HCT116 (cell line): Measurements from ENCODE around the gene MATCAP1. TPM values are rescaled to one million over a fixed set of nuclear protein-coding genes. Genes with fewer than 3 reads are reported as not detected.

Experiments
- ATAC-seq: fragments of 200-7000 bp; cut with Tn5 transposase; 2 replicates; pipeline ENCODE4 v1.9.1; 2020; ENCODE audit warnings: mild to moderate bottlenecking, moderate library complexity
- BruUV-seq: library from RNA; stranded (reverse); fragments of 400-500 nt; replicated peaks from 2 replicates; lab custom pipeline; 2021; lab: Mats Ljungman, UMichigan
- CTCF ChIA-PET: fragments of 300-600 bp; sonication (Branson Sonifier 250); formaldehyde crosslinking; loops from one replicate; lab custom pipeline; 2021; ENCODE audit warnings: antibody characterized with exemption; lab: Charles Lee
- POLR2A ChIA-PET: fragments of 300-600, 350-600 bp; sonication (Branson Sonifier 250); formaldehyde crosslinking; loops from one replicate; lab custom pipeline; 2021; ENCODE audit warnings: antibody characterized with exemption; lab: Charles Lee
- RAD21 ChIA-PET, 2 experiments: fragments of 300-600 bp; sonication (Branson Sonifier 250); formaldehyde crosslinking; loops; one replicate each; lab custom pipeline; 2023; ENCODE audit warnings: low total read pairs in 2 of 2; ENCODE audit not compliant: uncharacterized antibody in 2 of 2, unreplicated experiment in 2 of 2, low non-redundant PET in 1 of 2; lab: Charles Lee
- DNase-seq: peaks from one replicate; pipeline ENCODE4 v3.0.0-alpha.2; 2010; ENCODE audit warnings: low read depth, low spot score
- H2AFZ ChIP-seq: fragments of 200-600 bp; shearing (Covaris generic), sonication (generic); 2 replicates; pipeline ENCODE4 v1.6.1; 2017; ENCODE audit warnings: low read depth, mixed run types, mixed read lengths, antibody characterized with exemption, low read length; ENCODE audit not compliant: poor library complexity, severe bottlenecking
- H3K27ac ChIP-seq: 2 replicates; pipeline ENCODE4 v1.5.1; 2012; ENCODE audit warnings: low read depth, low read length
- H3K27me3 ChIP-seq: fragments of 200-600 bp; sonication (generic); 2 replicates; pipeline ENCODE4 v1.6.1; 2016; ENCODE audit warnings: mixed run types, low read length, mixed read lengths; ENCODE audit not compliant: insufficient read depth
- H3K36me3 ChIP-seq, 2 experiments: fragments of 200-500 bp in 1 of 2; fragments of 200-600 bp in 1 of 2; sonication (Bioruptor generic) in 1 of 2; sonication (generic) in 1 of 2; 2 replicates each; pipeline versions ENCODE4 v1.5.1 to v1.6.1; 2014 to 2016; ENCODE audit warnings: low read length in 2 of 2, inconsistent platforms in 1 of 2, mixed read lengths in 1 of 2, mixed run types in 1 of 2; ENCODE audit not compliant: insufficient read depth in 2 of 2, control insufficient read depth in 1 of 2
- H3K4me1 ChIP-seq, 2 experiments: fragments of 200-600 bp in 1 of 2; sonication (generic) in 1 of 2; 2 replicates each; pipeline versions ENCODE4 v1.5.1 to v1.6.1; 2012 to 2017; ENCODE audit warnings: low read length in 2 of 2, inconsistent platforms in 1 of 2, mild to moderate bottlenecking in 1 of 2, mixed read lengths in 1 of 2, mixed run types in 1 of 2, moderate library complexity in 1 of 2; ENCODE audit not compliant: insufficient read depth in 2 of 2, control insufficient read depth in 1 of 2
- H3K4me2 ChIP-seq: fragments of 200-600 bp; sonication (generic); 2 replicates; pipeline ENCODE4 v1.6.1; 2017; ENCODE audit warnings: mixed run types, low read length, mixed read lengths
- H3K4me3 ChIP-seq, 2 experiments: fragments of 200-600 bp in 1 of 2; sonication (generic) in 1 of 2; replicated peaks in 1 of 2; 2 replicates each; pipeline ENCODE4 v1.5.1; 2011 to 2016; ENCODE audit warnings: low read length in 2 of 2, control low read depth in 1 of 2, low read depth in 1 of 2, mild to moderate bottlenecking in 1 of 2, mixed read lengths in 1 of 2, mixed run types in 1 of 2
- H3K79me2 ChIP-seq: fragments of 200-600 bp; sonication (generic); 2 replicates; pipeline ENCODE4 v1.6.1; 2017; ENCODE audit warnings: mild to moderate bottlenecking, mixed run types, low read length, moderate library complexity, mixed read lengths; ENCODE audit not compliant: insufficient read depth
- H3K9ac ChIP-seq: fragments of 200-600 bp; sonication (generic); 2 replicates; pipeline ENCODE4 v1.6.1; 2016; ENCODE audit warnings: low read length, mixed read lengths
- H3K9me2 ChIP-seq: fragments of 200-600 bp; sonication (generic), shearing (Covaris generic); 2 replicates; pipeline ENCODE4 v1.6.1; 2017; ENCODE audit warnings: mixed run types, mild to moderate bottlenecking, moderate library complexity; ENCODE audit not compliant: insufficient read depth
- H3K9me3 ChIP-seq, 2 experiments: fragments of 200-500 bp in 1 of 2; fragments of 200-600 bp in 1 of 2; sonication (Bioruptor generic) in 1 of 2; sonication (generic) in 1 of 2; 2 replicates each; pipeline ENCODE4 v1.6.1; 2014 to 2017; ENCODE audit warnings: low read length in 2 of 2, mixed read lengths in 2 of 2, inconsistent platforms in 1 of 2, low read depth in 1 of 2, mild to moderate bottlenecking in 1 of 2, mixed run types in 1 of 2, moderate library complexity in 1 of 2; ENCODE audit not compliant: control insufficient read depth in 1 of 2, insufficient read depth in 1 of 2
- H4K20me1 ChIP-seq: fragments of 200-600 bp; sonication (generic), shearing (Covaris generic); 2 replicates; pipeline ENCODE4 v1.6.1; 2017; ENCODE audit warnings: mixed run types, mild to moderate bottlenecking, moderate library complexity; ENCODE audit not compliant: insufficient read depth
- CEBPB ChIP-seq: IDR thresholded peaks from 2 replicates; pipeline ENCODE4 v1.6.1; 2012; ENCODE audit warnings: low read depth
- EGR1 ChIP-seq: IDR thresholded peaks from 2 replicates; pipeline ENCODE4 v1.6.1; 2012; ENCODE audit warnings: low read depth
- ELF1 ChIP-seq: IDR thresholded peaks from 2 replicates; pipeline ENCODE4 v1.6.1; 2012; ENCODE audit warnings: low read depth, borderline replicate concordance
- EZH2 ChIP-seq: fragments of 200-600 bp; sonication (generic); IDR thresholded peaks from 2 replicates; pipeline ENCODE4 v1.6.1; 2017; ENCODE audit warnings: antibody characterized with exemption, mixed run types
- EZH2phosphoT487 ChIP-seq: fragments of 200-600 bp; IDR thresholded peaks from 2 replicates; pipeline ENCODE4 v1.6.1; 2018; ENCODE audit warnings: antibody characterized with exemption, borderline replicate concordance
- FOSL1 ChIP-seq: IDR thresholded peaks from 2 replicates; pipeline ENCODE4 v1.6.1; 2012; ENCODE audit warnings: low read depth
- JUND ChIP-seq: IDR thresholded peaks from 2 replicates; pipeline ENCODE4 v1.6.1; 2012
- POLR2A ChIP-seq: IDR thresholded peaks from 2 replicates; pipeline ENCODE4 v1.7.0; 2011; ENCODE audit warnings: borderline replicate concordance; ENCODE audit not compliant: insufficient read depth, insufficient read length; ENCODE audit errors: extremely low read depth
- POLR2AphosphoS5 ChIP-seq: IDR thresholded peaks from 2 replicates; pipeline ENCODE4 v1.6.1; 2011; ENCODE audit warnings: mild to moderate bottlenecking, low read depth, low read length, moderate library complexity
- RAD21 ChIP-seq: IDR thresholded peaks from 2 replicates; pipeline ENCODE4 v1.6.1; 2012; ENCODE audit warnings: low read depth, mild to moderate bottlenecking
- SIN3A ChIP-seq: IDR thresholded peaks from 2 replicates; pipeline ENCODE4 v1.6.1; 2012; ENCODE audit warnings: low read depth
- TCF7L2 ChIP-seq: IDR thresholded peaks from 2 replicates; pipeline ENCODE4 v1.7.0; 2011; ENCODE audit warnings: borderline replicate concordance, inconsistent platforms; ENCODE audit not compliant: insufficient read depth, insufficient read length; ENCODE audit errors: extremely low read depth
- YY1 ChIP-seq: IDR thresholded peaks from 2 replicates; pipeline ENCODE4 v1.6.1; 2011; ENCODE audit warnings: low read length, low read depth, moderate library complexity, mild to moderate bottlenecking; ENCODE audit not compliant: insufficient replicate concordance; ENCODE audit errors: extremely low read depth
- ZFX ChIP-seq: fragments of 450-650 bp; IDR thresholded peaks from 2 replicates; pipeline ENCODE4 v1.6.1; 2017
- intact Hi-C: fragments of 100-400 bp; cut with micrococcal nuclease; formaldehyde crosslinking; loops from 2 replicates; pipeline ENCODE4 v1.10.0; 2022
- total RNA-seq: library from RNA; stranded (reverse); gene quantifications from one replicate; pipeline ENCODE4 v1.2.1, GENCODE V29; 2021; ENCODE audit not compliant: unreplicated experiment
- TF ChIP-seq, protein P1 (sequence below): IDR thresholded peaks from 2 replicates; pipeline ENCODE4 v1.6.1; 2012
- TF ChIP-seq, protein P2 (sequence below): IDR thresholded peaks from 2 replicates; pipeline ENCODE4 v1.6.1; 2011; ENCODE audit warnings: mild to moderate bottlenecking, low read length, moderate library complexity; ENCODE audit not compliant: insufficient replicate concordance; ENCODE audit errors: extremely low read depth
- TF ChIP-seq, protein P3 (sequence below): IDR thresholded peaks from 2 replicates; pipeline ENCODE4 v1.6.1; 2012; ENCODE audit warnings: low read depth
- TF ChIP-seq, protein P4 (sequence below), 3 experiments: fragments of 200-600 bp in 1 of 3; sonication (generic) in 1 of 3; IDR thresholded peaks in 2 of 3; conservative IDR thresholded peaks in 1 of 3; 2 replicates each; pipeline ENCODE4 v1.5.1; 2012 to 2017; ENCODE audit warnings: low read depth in 2 of 3, low read length in 2 of 3, antibody characterized with exemption in 1 of 3, borderline replicate concordance in 1 of 3, control low read depth in 1 of 3, mild to moderate bottlenecking in 1 of 3, mixed read lengths in 1 of 3, mixed run types in 1 of 3, moderate library complexity in 1 of 3; ENCODE audit not compliant: insufficient read depth in 1 of 3

Gene MATCAP1
- total RNA-seq, 1 experiment from 2014 or later = 38.7 TPM

DNA sequence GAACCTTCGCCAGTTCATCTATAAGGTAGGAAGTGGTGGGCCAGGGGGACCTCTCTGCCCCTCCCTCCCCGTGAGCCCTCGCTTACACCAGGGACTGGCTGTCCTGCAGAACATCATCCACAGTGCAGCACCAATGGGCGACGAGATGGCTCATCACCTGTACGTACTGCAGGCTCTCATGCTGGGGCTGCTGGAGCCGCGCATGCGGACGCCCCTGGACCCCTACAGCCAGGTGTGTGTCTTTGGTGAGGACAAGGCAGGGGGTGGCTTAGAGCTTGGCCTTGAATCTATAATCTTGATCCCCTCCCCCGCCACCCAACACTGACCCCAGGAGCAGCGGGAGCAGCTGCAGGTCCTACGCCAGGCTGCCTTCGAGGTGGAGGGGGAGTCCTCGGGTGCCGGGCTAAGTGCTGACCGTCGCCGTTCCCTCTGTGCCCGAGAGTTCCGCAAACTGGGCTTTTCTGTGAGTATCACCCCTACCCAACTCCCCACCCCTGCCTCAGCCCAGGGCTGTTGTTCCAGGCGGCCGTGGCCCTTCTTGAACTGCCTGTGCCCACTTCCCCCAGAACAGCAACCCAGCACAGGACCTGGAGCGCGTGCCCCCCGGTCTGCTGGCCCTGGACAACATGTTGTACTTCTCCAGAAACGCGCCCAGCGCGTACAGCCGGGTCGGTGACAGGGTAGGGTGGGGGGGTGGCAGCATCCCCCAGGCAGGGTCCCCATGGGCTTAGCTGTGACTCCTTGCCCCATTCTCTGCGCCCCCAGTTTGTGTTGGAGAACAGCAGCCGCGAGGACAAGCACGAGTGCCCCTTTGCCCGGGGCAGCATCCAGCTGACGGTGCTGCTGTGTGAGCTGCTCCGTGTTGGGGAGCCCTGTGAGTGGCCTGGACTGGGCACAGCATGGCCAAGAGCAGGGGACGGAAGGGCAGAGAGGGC, 17.9 kb upstream of the MATCAP1 start:
- H4K20me1 ChIP-seq = no peaks in the 10 kb centered on the region; the same call in 1 of the 2 replicates
- intact Hi-C loops = no loop called here
- no peak overlapping the region for H2AFZ ChIP-seq
- no peak overlapping the region for H3K27ac ChIP-seq
- no peak overlapping the region for H3K9ac ChIP-seq
- BruUV-seq = TSS peak; percentile 5
- POLR2A ChIA-PET = no interaction called here
- H3K36me3 ChIP-seq = peaks cover 15 to 21% of the 10 kb centered on the region in 2 experiments; a peak in 3 of 4 replicates
- peaks cover 15 to 37% of the 10 kb centered on the region in 2 experiments for H3K4me1 ChIP-seq
- no peak overlapping the region for H3K4me2 ChIP-seq
- ATAC-seq (no peak), DNase-seq (no peak)
- no peak for TF ChIP-seq SIN3A
- TF ChIP-seq YY1 = no peak
- no peak for TF ChIP-seq POLR2A
- no peak for TF ChIP-seq FOSL1
- no peak for TF ChIP-seq ELF1
- TF ChIP-seq JUND = no peak
- no peak for TF ChIP-seq EZH2
- TF ChIP-seq CEBPB = no peak
- TF ChIP-seq, protein P1, sequence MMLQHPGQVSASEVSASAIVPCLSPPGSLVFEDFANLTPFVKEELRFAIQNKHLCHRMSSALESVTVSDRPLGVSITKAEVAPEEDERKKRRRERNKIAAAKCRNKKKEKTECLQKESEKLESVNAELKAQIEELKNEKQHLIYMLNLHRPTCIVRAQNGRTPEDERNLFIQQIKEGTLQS = no peak
- no peak for TF ChIP-seq RAD21
- TF ChIP-seq, protein P2, sequence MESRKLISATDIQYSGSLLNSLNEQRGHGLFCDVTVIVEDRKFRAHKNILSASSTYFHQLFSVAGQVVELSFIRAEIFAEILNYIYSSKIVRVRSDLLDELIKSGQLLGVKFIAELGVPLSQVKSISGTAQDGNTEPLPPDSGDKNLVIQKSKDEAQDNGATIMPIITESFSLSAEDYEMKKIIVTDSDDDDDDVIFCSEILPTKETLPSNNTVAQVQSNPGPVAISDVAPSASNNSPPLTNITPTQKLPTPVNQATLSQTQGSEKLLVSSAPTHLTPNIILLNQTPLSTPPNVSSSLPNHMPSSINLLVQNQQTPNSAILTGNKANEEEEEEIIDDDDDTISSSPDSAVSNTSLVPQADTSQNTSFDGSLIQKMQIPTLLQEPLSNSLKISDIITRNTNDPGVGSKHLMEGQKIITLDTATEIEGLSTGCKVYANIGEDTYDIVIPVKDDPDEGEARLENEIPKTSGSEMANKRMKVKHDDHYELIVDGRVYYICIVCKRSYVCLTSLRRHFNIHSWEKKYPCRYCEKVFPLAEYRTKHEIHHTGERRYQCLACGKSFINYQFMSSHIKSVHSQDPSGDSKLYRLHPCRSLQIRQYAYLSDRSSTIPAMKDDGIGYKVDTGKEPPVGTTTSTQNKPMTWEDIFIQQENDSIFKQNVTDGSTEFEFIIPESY = no peak
- TF ChIP-seq ZFX = no peak
- TF ChIP-seq POLR2AphosphoS5 = no peak
- TF ChIP-seq EGR1 = no peak
- no peak for TF ChIP-seq EZH2phosphoT487
- TF ChIP-seq TCF7L2 = no peak
- TF ChIP-seq, protein P3, sequence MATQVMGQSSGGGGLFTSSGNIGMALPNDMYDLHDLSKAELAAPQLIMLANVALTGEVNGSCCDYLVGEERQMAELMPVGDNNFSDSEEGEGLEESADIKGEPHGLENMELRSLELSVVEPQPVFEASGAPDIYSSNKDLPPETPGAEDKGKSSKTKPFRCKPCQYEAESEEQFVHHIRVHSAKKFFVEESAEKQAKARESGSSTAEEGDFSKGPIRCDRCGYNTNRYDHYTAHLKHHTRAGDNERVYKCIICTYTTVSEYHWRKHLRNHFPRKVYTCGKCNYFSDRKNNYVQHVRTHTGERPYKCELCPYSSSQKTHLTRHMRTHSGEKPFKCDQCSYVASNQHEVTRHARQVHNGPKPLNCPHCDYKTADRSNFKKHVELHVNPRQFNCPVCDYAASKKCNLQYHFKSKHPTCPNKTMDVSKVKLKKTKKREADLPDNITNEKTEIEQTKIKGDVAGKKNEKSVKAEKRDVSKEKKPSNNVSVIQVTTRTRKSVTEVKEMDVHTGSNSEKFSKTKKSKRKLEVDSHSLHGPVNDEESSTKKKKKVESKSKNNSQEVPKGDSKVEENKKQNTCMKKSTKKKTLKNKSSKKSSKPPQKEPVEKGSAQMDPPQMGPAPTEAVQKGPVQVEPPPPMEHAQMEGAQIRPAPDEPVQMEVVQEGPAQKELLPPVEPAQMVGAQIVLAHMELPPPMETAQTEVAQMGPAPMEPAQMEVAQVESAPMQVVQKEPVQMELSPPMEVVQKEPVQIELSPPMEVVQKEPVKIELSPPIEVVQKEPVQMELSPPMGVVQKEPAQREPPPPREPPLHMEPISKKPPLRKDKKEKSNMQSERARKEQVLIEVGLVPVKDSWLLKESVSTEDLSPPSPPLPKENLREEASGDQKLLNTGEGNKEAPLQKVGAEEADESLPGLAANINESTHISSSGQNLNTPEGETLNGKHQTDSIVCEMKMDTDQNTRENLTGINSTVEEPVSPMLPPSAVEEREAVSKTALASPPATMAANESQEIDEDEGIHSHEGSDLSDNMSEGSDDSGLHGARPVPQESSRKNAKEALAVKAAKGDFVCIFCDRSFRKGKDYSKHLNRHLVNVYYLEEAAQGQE = no peak
- TF ChIP-seq, protein P4, sequence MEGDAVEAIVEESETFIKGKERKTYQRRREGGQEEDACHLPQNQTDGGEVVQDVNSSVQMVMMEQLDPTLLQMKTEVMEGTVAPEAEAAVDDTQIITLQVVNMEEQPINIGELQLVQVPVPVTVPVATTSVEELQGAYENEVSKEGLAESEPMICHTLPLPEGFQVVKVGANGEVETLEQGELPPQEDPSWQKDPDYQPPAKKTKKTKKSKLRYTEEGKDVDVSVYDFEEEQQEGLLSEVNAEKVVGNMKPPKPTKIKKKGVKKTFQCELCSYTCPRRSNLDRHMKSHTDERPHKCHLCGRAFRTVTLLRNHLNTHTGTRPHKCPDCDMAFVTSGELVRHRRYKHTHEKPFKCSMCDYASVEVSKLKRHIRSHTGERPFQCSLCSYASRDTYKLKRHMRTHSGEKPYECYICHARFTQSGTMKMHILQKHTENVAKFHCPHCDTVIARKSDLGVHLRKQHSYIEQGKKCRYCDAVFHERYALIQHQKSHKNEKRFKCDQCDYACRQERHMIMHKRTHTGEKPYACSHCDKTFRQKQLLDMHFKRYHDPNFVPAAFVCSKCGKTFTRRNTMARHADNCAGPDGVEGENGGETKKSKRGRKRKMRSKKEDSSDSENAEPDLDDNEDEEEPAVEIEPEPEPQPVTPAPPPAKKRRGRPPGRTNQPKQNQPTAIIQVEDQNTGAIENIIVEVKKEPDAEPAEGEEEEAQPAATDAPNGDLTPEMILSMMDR (IDR thresholded peaks at IDR 0.05 in 2 of 3, conservative IDR thresholded peaks at IDR 0.05 in 1 of 3; ENCODE audit: borderline replicate concordance in 1 of 3, insufficient read depth in 1 of 3, low read depth in 2 of 3, low read length in 2 of 3) = no peak
- TF ChIP-seq, all 23 proteins: peak for 0
- Histone ChIP-seq H3K9me3 (no peaks in the 10 kb centered on the region), H3K79me2 (peaks cover 15% of the 10 kb centered on the region; the same call in 1 of the 2 replicates), H3K4me3 (no peak overlapping the region), H3K27me3 (no peaks in the 10 kb centered on the region), H3K9me2 (no peaks in the 10 kb centered on the region)
- RAD21 ChIA-PET = no interaction called here
- CTCF ChIA-PET = interaction anchor here (1.6 kb wide), 1 partner anchor 42 kb away, joined by 7 read pairs; no protein-coding TSS in a partner anchor
